Eye (tissue), 1 donor: ENCODE results near the gene KIAA1755.

Source experiments
- DNase-seq: peaks from one replicate; pipeline ENCODE4 v3.0.0-alpha.2; 2015

Gene KIAA1755, protein sequence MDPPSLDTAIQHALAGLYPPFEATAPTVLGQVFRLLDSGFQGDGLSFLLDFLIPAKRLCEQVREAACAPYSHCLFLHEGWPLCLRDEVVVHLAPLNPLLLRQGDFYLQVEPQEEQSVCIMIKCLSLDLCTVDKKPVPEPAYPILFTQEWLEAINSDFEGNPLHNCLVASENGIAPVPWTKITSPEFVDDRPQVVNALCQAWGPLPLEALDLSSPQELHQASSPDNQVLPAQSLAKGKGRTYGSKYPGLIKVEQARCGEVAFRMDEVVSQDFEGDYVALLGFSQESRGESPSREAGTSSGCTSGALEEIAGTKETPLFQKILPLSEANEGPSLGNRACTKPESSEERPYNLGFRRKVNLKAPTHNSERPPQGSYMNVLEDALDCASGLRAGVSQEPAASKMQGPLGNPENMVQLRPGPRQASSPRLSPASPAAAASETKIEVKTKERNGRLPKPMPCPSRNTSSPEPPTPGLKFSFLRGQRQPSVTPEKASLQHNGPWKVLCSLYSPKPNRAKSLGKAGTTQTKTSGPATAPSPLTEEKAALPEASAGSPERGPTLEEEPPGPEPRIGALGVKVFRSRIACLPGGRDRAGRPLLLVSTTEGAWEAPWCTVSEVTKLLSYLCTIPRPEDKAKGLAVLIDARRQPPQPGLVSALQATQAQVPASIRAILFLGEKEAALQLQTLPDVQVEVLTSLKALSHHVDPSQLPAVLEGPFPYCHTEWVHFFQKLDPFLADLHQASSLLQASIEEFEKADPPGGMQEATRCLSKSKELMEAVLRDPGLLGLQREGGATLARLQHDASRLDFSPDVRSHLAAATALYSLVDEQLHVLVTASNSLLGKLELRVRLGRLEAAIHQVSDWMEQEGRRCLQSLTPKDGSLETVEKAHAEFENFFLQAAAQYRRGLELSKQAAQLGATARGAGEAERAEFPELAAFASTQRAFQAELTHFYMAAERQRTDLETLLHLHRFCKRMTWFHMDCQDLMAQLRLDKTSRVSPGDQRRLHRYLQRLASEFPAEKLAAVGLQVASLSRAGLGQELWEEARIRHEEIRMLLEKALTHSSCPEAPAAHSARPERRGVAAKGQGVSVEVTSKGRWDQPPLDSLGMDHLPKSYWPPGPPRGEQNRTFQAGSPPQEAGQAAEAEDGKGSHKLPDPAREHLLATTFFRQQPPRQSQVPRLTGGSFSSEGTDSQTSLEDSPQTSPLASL

DNA sequence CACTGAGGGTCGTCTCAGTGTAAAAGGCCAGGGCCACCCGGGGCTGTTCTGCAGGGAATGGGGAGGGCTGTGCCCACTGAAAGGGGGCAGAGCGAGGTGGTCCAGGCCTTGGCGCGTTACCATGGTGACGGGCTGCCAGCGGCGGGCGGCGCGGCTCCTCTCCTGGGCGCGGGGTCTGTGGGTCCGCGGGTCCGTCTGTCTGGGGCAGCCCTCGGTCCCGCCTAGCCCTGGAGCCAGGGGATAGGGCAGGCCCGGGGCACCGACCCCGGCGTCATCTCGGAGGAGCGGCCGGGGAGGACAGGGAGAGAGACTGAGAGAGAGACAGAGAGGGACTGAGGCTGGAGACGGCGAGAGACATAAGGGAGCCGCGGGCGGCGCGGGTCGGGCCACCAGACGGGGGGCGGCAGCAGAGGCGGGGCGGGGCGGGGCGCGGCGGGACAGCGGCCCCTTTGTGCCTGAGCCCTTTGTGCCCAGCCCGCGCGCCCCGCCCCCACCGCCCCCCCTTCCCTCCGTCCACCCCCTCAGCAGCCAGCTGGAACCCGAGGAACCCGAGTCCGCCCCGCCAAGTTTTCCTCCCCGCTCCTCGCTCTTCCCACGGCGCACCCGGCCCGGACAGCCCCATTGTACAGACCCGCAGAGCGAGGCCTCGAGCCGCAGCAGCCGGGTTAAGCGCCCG lies at the start of gene KIAA1755:
TSS of gene KIAA1755 (minus strand) at position 358 of the 676 bp plus-strand sequence. CDS start at position 123, 235 bp downstream.
- peak; percentile 71 for DNase-seq

DNA sequence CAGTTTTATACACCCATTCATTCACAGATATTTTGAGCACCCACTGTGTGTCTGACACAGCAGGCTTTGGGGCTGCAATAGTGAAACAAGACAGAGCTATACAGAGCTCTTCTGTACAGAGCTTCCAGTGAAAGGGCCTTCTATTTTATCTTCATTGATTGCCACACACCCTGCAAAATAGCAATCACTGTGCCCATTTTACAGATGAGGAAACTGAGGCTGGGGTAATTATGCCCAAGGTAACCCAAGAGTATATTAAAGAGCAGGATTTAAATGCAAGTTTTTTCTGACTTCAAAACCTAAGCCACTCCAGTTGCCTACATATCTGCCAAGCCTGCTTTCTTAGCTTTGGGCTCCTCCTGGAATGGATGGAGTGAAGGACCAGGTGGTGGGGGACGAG lies 47.9 kb upstream of the KIAA1755 start:
- no peak for DNase-seq

- DNase-seq, result no peak
Measured at GRCh38 chr20:38308047-38308438, 47.5 kb upstream of the KIAA1755 start.

DNA sequence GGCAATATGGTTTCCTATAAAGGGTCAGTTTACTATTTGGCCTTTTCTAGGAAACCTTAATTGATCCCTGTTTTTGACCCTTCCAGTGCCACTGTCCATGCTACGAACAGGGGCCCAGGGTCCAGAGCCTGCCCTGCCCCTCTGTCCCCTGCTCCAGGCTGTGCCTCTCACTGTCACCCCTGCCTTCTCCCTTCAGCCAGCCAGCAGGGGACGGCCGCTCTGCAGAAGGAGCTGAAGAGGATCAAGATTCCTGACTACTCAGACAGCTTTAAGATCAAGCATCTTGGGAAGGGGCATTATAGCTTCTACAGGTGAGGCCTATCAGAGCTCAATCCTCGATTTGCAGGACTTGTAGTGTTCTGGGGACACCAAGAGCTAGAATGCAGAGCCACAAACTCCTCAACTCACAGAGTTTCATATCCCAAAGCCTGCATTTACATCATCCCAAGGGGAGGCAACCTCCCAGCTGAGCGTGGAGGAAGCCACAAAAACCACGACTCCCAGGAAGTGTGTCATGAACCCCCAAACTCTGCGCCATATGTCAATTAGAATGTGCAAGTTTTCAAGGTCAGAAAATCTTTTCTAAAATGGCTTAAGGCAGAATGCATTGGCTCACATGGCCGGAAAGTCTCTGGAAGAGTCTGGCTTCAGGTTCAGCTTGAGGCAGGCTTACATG lies 47.0 kb upstream of the KIAA1755 start:
- no peak for DNase-seq

- no peak for DNase-seq
Measured at GRCh38 chr20:38306379-38306778, 45.8 kb upstream of the KIAA1755 start.

DNA sequence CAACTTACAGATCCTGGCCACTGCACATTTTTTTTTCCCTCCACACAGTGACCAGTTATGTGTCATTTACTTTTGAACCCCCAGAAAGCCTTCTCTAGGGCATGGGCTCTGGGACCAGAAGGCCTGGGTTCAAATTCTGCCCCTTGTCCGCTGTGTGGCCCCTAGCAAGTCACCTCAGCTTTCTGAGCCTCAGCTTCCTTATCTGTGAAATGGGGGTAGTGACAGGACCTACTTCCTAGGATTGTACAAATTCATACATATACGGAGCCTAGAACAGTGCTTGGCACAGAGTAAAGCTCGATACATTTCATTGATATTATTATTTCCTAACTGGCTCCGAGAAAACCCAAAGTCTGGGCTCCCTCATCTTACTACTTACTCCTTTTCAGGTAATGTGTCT lies 45.0 kb upstream of the KIAA1755 start:
- DNase-seq, result no peak

DNA sequence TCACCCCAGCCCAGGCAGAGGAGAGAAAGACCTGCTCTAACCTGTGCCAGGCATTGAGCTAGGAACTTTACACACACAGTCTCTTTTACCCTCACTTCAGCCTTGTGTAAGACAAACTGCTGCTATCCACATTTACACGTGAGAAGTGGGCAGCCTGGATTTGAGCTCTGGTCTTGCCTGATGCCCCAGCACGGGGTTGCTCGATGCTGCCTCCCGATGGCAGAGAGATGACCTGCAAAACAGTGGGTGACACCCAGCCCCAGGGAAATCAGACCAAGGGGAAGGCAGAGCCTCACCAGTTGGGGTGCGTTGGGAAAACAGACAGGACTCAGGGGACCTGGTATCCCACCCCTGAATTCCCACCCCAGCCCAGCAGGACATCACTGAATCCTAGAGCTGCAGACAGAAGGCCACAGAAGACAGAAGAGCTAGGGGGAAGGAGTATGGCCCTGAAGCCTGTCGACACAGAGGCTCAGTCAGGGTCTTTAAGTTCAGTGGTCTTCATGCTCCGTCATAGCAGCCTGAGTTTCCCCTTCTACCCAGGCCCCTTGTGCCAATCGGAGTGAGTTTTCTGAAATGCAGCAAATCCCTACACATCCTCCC lies 44.4 kb upstream of the KIAA1755 start:
- DNase-seq, result no peak

DNA sequence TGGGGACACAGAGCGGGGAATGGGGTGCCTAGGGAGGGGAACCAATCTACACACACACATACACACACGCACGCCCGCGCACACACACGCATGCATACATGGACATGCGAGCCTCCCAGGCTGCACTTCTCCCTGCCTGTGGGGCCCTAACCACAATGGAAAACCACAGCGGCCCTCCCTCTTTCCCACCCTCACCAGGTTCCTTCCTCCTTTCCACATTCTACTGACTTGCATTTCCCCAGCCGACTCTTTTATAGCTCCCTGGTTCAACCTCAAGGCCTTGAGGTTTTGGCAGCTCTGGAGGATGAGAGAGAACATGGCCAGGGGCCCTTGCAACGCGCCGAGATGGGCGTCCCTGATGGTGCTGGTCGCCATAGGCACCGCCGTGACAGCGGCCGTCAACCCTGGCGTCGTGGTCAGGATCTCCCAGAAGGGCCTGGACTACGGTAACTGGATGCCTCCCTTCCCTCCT lies 43.4 kb upstream of the KIAA1755 start, which contains the start of gene BPI:
TSS of gene BPI (plus strand) at position 249 of the 472 bp plus-strand sequence. CDS start at position 317, 68 bp downstream.
- DNase-seq, result peak; percentile 23

DNA sequence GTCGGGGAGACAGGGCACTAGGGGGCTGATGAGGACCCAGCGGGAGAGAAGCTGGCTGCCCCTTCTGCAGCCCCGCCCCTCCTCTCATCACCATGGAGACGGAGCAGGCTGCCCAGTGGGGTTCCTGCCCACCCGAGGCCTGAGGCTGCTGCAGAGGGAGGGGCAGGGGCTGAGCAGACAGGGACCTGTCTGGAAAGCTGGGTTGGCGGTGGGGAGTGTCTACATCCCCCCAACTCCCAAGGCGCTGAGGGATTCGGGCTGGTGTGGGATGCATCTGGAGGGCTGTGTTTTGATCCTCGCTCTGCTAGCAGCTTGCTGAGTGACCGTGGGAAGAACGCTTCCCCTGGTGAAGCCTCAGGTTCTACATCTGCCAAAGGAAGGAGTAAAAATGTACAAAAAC lies 42.3 kb upstream of the KIAA1755 start:
- DNase-seq, result peak; percentile 74

DNA sequence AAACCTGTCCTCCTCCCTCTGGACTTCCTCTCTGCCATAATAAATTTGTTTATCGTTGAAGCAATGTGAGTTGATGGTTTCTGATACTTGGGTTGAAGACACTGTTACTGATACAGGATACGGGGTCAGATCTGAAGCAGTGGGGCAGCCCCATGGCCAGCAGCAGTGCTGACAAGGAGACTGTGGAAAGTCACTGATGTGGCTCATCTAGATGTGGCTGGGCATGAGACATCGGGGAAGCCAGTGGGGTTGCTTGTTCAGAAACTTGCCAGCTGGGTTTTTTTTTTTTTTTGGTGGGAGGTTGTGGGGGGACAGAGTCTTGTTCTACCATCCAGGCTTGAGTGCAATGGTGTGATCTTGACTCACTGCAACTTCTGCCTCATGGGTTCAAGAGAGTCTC lies 40.8 kb upstream of the KIAA1755 start:
- no peak for DNase-seq

GRCh38 chr20:38300438-38300837 lies 39.9 kb upstream of the KIAA1755 start:
- no peak for DNase-seq

DNA sequence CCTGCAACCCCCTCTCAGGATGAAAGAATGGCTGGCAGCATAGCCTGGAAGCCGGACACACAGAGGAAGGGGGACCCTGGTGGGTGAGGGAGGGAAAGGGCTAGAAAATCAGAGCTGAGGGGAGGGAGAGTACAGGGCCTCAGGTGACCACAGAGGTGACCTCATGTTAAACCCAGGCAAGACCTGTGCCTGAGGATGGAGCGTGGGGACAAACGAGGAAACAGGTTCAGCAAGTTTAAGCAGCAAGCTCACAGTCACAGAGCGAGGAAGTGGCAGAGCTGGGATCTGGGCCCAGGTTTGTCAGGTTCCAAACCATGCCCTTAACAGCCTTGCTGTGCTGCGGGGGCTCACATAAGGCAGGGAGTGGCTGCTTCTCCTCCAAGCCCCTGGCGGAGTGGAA lies 39.4 kb upstream of the KIAA1755 start:
- no peak for DNase-seq

DNA sequence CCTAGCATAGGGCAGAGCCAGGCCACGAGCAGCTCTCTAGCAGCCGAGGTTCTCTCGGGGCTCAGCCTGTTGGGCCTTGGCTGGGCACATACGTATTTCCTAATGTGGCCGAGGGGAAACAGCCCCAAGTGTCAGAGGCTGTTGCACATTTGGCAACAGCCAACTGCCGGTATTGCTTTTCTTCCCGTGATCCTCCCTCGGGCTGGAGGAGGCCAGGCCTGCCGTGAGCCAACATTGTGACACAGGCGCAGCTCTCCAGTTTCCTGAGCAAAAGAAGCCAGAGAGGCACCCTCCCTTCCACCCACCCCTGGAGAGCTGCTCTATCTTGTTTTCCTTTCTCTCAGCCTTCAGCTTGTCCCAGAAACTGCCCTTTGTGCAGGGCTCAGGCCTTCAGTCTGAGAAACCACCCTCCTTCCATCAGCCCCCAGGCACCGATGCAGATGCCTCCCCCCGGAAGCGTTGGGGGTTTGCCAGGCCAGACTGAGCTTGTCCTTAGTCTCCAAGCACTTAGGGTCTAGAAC lies 38.3 kb upstream of the KIAA1755 start:
- DNase-seq, result peak; percentile 46

GRCh38 chr20:38297916-38298674 lies 37.6 kb upstream of the KIAA1755 start:
- DNase-seq, result no peak

- DNase-seq, result no peak
Measured at GRCh38 chr20:38296433-38296832, 35.9 kb upstream of the KIAA1755 start.

DNA sequence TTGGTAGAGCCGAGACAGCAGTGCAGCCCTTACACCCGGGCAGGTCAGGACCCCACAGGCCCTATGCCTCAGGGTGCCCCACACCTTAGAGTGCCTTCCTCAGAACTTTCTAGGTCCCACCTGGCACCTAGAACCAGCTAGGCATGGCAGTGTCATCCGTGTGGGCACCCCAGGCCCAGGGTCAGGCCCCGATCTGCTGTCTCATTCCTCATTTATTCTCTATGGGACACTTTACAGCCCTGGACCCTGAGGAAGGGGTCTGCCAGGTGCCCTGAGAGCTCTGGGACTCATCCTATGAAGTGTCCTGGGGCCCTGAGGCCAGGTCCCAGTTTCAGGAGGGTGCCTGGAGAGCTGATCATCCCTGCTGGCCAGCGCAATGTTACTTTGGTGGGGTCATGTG lies 35.3 kb upstream of the KIAA1755 start:
- no peak for DNase-seq

DNA sequence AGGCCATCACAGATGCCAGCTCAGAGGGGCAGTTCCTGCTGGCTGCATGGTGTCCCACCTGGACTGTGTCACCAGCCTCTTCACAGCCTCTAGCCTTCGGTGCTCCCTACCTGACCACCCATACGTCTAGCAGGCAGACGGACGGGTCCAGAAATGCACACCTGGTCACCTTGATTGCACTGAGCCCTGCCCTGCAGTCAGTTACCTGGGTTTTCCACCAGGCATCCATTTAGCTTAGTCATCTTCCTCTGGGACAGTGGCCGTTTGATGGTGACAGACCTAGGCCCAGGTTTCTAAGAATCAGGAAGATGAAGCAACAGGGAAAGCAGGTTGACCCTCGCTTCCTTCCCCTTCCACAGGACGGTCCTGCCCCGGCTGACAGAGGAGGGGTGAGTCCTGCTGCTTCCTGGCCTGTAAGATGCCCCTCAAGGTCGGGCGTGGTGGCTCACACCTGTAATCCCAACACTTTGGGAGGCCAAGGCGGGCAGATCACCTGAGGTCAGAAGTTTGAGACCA lies 33.6 kb upstream of the KIAA1755 start:
- no peak for DNase-seq

GRCh38 chr20:38293491-38294065 lies 33.0 kb upstream of the KIAA1755 start:
- DNase-seq, result no peak

DNA sequence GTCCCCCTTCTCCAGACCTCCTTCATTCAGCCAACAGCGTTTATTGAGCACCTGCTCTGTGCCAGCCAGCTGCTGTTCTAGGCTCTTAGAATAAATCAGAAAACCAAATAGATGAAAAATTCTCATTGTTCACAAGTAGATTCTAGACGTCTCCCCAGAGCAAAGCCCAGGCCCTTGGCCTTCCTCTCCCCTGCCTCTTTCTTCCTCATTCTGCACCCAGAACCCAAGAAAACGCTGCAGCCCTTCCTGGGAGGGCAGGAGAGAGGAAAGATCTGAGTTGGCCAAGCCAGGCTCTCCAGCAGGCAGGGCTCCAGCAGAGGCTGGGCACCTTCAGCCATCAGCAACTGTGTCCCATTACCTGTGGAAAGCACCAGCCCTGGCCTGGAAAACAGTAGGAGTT lies 31.4 kb upstream of the KIAA1755 start:
- no peak for DNase-seq
